Motor neuron (in vitro differentiated cells): ENCODE results near the gene SMLR1. TPM values are rescaled to one million over a fixed set of nuclear protein-coding genes. Genes with fewer than 3 reads are reported as not detected.

Source experiments
- ATAC-seq, 8 experiments: fragments of 200-7000 bp; cut with Tn5 transposase; replicated peaks in 6 of 8; 2 replicates each; pipeline ENCODE4 v1.8.0; 2021; ENCODE audit warnings: mild to moderate bottlenecking in 8 of 8, moderate library complexity in 8 of 8
- H3K27ac ChIP-seq, 2 donors: fragments of 250-450 bp; sonication (Bioruptor Pico); 2 replicates each; pipeline ENCODE4 v1.9.0; 2021; ENCODE audit warnings: antibody characterized with exemption in 2 of 2, mild to moderate bottlenecking in 2 of 2, moderate library complexity in 1 of 2
- H3K4me1 ChIP-seq, 2 donors: fragments of 250-450 bp; sonication (Bioruptor Pico); replicated peaks in 1 of 2; 2 replicates each; pipeline ENCODE4 v1.6.1; 2021; ENCODE audit warnings: antibody characterized with exemption in 2 of 2, mild to moderate bottlenecking in 2 of 2, moderate library complexity in 1 of 2
- H3K4me3 ChIP-seq, 5 donors: fragments of 250-450 bp; sonication (Bioruptor Pico); 2 replicates each; pipeline ENCODE4 v1.9.0; 2021; ENCODE audit warnings: antibody characterized with exemption in 5 of 5, mild to moderate bottlenecking in 5 of 5, moderate library complexity in 4 of 5
- WGBS, 10 experiments: fragments of 450-650 bp; shearing (Covaris generic); methylation state at CpG; one replicate each; pipeline ENCODE4 v1.0.0; 2022; 5-methylcytosine and 5-hydroxymethylcytosine counted together
- in situ Hi-C, 9 experiments: fragments of 400-800 bp; cut with MboI; loops; one replicate each; pipeline ENCODE4 v1.15.0; 2021; ENCODE audit warnings: low sequenced_read_pairs in 9 of 9, low pct_unique_long_range_greater_than_20kb in 2 of 9; ENCODE audit not compliant: unreplicated experiment in 9 of 9
- total RNA-seq, 8 experiments: library from RNA; unstranded; fragments of 300-600 nt; gene quantifications; 2 replicates each; pipeline versions ENCODE4 v1.2.3 to v1.2.4, GENCODE V29; 2022

Gene SMLR1
- total RNA-seq, 8 experiments from 2014 or later, result 0.11 to 2.1 (median 0.38) TPM

DNA sequence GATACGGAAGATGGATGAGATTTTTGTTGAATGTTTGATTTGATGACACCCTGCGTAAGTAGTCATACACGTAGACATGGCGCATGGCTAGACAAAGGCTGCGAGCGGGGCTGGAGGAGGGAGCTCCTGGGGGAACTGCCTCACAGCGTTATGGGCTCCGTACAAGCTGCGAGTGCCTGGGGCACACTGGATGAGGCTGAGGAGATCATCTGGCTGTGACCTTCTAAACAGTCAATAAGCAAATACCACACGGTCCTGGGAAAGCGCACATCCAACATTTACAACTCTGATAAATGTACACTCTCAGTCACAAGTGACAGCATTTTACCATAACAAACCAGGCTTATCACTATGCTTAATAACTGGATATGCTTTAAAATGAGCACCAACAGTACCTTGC is 37.1 kb downstream of the SMLR1 start:
- Histone ChIP-seq H3K4me1 (no peaks in the 10 kb centered on the region), H3K4me3 (no peak overlapping the region), H3K27ac (no peak overlapping the region)
- in situ Hi-C loops, result no loop called here
- WGBS, 10 experiments, result 91 to 100% (median 96%) methylated on average over 5 to 11 of the region's 11 CpGs; no CpG with 5 or more reads in 1 of the 10 experiments
- no peak for ATAC-seq

DNA sequence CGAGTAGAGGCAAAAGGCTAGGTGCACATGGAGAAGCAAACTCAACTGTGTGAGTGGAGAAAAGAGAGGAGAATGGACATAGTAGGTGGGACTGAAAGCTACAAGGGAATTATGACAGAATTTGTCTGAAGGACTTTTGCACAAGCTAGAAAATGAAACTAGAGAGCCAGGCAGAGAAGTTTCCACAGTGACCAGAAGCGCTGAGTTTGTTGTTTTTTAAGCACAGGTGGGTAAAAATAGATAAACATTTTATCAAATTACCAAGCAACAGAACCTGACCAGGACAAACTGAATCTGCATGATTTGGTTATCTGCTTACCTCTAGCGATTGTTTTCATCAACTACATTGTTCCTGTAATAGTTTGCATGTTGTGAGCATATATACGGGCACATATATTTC is 38.6 kb downstream of the SMLR1 start:
- no peak for ATAC-seq
- Histone ChIP-seq H3K4me1 (no peaks in the 10 kb centered on the region), H3K4me3 (no peak overlapping the region), H3K27ac (no peak overlapping the region)
- in situ Hi-C loops, result no loop called here
- 60 to 100% (median 95%) methylated on average over 1 to 4 of the region's 4 CpGs for WGBS, 10 experiments

DNA sequence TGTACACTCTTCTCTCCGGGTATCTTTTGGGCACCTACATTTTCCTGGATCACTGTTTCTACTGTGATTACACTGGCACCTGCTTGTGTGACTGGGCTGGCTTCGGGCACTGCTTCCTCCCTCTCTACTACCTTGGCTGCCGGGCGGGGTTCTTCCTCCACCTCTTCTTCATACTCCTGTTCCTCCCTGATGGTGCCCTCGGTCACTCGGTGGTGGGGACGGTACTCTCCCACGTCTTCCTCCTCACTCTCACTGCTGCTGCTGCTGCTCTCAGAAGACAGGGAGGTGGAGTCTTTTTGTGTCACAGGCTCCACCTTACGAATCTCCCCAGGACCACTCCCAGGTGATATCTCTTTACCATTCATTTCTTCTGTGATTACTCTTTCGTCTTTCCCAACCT is 42.5 kb downstream of the SMLR1 start:
- 80 to 100% (median 93%) methylated on average over 1 to 10 of the region's 10 CpGs; no CpG with 5 or more reads in 1 of the 10 experiments for WGBS, 10 experiments
- in situ Hi-C loops, result no loop called here
- no peak for ATAC-seq
- H3K27ac ChIP-seq, result no peak overlapping the region
- no peaks in the 10 kb centered on the region for H3K4me1 ChIP-seq
- H3K4me3 ChIP-seq, result no peak overlapping the region

DNA sequence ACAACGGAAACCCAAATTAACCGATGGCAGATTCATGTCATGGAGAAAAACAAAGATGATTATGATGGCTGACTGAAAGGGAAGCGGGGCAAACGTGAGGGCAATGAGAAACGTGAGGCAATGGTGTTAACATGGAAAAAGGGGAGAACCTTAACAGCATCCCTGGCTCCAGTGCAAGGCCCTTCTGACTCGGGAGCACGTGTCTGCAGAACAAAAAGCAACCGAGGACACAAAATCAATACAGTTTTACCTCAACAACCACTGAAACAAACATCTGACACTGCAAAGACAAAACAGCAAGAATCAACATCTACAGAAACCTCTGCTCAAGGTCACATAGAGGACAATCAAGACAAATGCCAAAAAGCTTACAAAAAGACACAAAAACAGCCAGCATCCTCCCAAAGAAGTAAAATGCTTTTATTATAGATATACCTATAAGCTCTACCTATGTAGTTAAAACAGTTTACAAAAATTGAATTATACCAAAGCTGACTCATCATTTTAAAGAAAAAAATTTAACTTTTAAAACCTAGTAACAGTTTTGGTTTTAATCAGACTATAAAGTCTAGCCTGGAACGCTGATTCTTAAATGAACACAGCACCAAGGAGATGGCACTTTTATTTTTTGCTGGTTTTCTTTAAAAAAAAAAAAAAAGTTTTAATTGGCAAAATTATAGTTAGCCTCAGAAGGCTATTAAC is 43.1 kb downstream of the SMLR1 start:
- no peak for ATAC-seq
- in situ Hi-C loops, result no loop called here
- Histone ChIP-seq H3K4me1 (no peaks in the 10 kb centered on the region), H3K4me3 (no peak overlapping the region), H3K27ac (no peak overlapping the region)
- 81 to 100% (median 88%) methylated on average over 1 to 9 of the region's 9 CpGs for WGBS, 10 experiments

DNA sequence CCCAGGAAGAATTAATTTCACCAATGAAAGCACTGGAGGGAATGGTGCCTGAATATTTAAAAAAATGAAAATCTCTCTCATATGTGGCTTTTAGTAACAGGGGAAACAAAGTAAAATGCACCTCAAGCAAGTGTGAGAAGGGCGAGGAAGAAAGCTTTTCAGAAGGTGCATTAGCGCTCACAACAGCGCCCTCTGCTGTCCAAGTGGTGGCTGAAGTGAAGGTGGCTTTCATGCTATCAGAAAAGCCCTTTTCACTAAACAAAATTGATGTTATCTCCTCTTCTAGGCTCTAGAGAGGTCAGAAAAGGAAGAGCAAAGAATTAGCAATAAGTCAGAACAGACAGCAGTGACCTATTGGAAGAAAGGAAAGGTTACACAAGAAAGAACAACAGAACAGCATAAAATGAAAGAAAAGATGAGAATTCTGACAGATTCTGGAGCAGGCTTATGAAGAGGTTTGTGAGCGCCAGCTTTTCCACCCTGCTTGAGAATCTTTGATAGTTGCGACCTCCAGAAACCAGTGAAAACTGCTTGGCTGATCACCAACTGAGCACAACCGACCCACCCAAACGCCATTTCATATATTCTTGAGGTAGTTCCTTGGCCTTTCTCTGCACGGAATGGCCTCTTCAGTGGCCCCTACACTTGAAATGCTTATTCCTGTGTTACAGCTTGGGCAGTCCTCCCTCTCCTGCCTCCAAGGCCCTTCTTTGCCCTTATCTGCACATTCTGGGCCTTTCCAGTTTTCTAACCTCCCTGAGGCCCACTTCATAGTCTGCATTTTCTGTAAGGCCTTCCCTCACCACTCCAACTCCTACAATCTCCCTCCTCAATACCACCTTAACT is 45.3 kb downstream of the SMLR1 start:
- no peak overlapping the region for H3K27ac ChIP-seq
- no peak overlapping the region for H3K4me3 ChIP-seq
- peak; percentile 30 to 72 (median 51) for ATAC-seq
- H3K4me1 ChIP-seq, result no peaks in the 10 kb centered on the region
- in situ Hi-C loops, result no loop called here
- 17 to 85% (median 55%) methylated on average over 3 to 8 of the region's 8 CpGs; no CpG with 5 or more reads in 1 of the 10 experiments for WGBS, 10 experiments

DNA sequence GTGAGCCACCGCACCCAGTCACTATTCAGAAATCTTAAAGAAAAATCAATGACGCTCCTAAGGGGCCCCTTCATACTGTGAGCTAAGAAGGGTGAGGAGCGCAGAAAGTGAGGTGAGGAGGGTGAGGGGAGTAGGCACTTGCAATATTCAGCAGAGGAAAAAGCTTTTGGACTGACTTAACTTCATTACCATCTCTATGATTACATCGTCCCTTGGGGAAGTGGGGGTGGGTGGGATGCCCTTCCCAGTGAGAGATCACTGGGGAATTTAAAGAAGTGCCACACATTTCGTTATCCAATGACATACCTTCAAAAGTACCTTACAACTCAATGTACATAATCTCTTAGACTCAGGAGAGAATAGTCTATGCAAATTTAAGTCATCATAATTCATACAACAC is 46.5 kb downstream of the SMLR1 start:
- H3K4me3 ChIP-seq, result no peak overlapping the region
- no peak overlapping the region for H3K27ac ChIP-seq
- in situ Hi-C loops, result no loop called here
- no peak for ATAC-seq
- 50 to 100% (median 92%) methylated on average over 1 to 2 of the region's 5 CpGs; no CpG with 5 or more reads in 5 of the 10 experiments for WGBS, 10 experiments
- no peaks in the 10 kb centered on the region for H3K4me1 ChIP-seq

DNA sequence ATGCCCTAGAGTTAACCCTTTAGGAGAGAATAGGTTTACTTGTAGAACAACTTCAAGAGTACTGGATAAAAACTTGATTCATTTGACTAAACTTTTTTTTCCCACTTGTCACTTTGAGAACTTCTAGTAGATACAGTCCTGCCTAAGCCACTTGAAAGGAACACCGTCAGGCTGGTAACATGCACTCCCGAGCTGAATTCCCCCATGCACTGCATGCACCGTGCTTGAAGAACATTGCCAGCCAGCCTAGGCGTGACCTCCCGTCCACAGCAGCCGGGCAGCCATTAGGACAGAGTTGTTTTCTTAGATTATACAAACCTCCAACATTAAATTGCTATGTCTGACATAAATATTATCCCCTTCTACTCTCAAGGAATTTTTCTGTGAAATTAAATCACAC is 52.6 kb downstream of the SMLR1 start:
- Histone ChIP-seq H3K4me1 (no peaks in the 10 kb centered on the region), H3K27ac (no peak overlapping the region), H3K4me3 (no peak overlapping the region)
- in situ Hi-C loops, result loop anchor here (10.0 to 25.0 kb wide), 6 partner anchors 232 to 657 kb away; no protein-coding TSS in a partner anchor
- WGBS, 10 experiments, result 81 to 98% (median 93%) methylated on average over 2 to 6 of the region's 6 CpGs; no CpG with 5 or more reads in 4 of the 10 experiments
- ATAC-seq, result no peak

DNA sequence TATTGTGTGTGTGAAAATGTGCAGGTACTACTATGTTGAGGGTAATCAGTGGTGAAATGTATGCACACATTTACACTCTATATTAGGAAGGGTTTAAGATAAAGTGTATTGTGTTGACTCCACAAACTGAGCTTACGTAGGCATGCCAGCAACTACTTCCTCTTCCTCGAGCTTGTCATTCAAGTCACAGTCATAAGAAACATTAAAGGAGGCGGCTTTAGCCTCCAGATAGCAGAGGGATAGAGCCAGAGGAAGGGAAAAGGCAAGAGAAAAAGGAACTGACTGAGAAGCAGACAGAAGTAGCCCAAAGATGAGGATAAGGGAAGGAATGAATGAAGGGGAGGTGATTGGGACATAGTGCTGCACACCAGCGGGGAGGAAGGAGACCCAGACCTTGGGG is 55.2 kb downstream of the SMLR1 start:
- no peak for ATAC-seq
- in situ Hi-C loops, result loop anchor here (10.0 to 25.0 kb wide), 6 partner anchors 230 to 655 kb away; no protein-coding TSS in a partner anchor
- H3K27ac ChIP-seq, result no peak overlapping the region

DNA sequence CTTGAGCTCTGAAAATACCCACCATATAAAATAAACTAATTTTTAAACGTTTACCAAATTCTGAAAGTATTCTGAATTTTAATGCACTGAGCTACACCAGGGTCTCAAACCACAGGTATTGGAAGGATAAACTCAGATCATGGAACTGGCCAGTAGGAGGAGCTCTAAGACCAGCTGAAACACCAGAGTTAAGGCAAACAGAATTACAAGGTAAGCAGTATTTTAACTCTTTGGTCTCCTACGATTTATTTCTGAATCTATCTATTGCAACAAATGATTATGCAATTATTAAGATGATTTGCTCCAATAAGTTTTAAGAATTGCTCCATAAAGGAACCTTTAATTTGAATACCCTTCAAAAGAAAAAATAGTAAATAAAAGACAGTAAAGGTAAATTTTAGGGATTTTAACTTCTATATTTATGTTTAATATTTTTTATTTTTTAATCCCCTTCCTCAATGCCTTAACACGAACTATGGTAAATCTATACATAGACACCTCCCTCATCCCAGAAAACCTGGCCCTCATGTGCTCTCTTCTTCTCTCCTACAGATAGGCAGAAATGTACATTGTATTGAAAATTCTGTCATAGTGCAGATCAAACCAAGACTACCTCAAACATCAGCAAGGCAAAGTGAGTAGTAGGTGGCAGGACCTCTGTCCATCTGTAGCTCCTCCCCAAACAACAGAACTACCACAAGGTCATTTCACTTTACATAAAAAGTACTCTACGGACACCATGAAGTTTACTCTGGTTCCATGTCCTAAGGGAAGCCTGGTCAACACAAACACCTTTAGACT is 58.4 kb downstream of the SMLR1 start:
- H3K4me1 ChIP-seq, result no peaks in the 10 kb centered on the region
- in situ Hi-C loops, result loop anchor here (10.0 to 25.0 kb wide), 6 partner anchors 227 to 652 kb away; no protein-coding TSS in a partner anchor
- peak; percentile 69 to 92 (median 76) for ATAC-seq
- 0 to 40% (median 29%) methylated on average over 2 to 4 of the region's 4 CpGs for WGBS, 10 experiments
- no peak overlapping the region for H3K4me3 ChIP-seq
- H3K27ac ChIP-seq, result no peak overlapping the region

More for the DNA sequence above, 55.2 kb downstream of the SMLR1 start:
- WGBS, 10 experiments, result 82 to 100% (median 89%) methylated on average over 2 to 4 of the region's 4 CpGs; no CpG with 5 or more reads in 1 of the 10 experiments
- Histone ChIP-seq H3K4me3 (no peak overlapping the region), H3K4me1 (no peaks in the 10 kb centered on the region)

Other genes with a start within 250 kb of the SMLR1 start
- 100 to 1,000 TPM in 1 of 8 experiments, 10 to 100 TPM in 7; 17.0 to 135 (median 34.5) TPM for gene EPB41L2, start 235.8 kb downstream of the SMLR1 start, total RNA-seq